COLO829 (cell line): ENCODE data around the gene A4GNT.
A peak's percentile ranks its signal among the peaks of the same experiment; 100 is the strongest.

Experiments
- DNase-seq: peaks from one replicate; pipeline ENCODE4 v3.0.0; 2012; ENCODE audit warnings: low spot score

A4GNT gene

DNA sequence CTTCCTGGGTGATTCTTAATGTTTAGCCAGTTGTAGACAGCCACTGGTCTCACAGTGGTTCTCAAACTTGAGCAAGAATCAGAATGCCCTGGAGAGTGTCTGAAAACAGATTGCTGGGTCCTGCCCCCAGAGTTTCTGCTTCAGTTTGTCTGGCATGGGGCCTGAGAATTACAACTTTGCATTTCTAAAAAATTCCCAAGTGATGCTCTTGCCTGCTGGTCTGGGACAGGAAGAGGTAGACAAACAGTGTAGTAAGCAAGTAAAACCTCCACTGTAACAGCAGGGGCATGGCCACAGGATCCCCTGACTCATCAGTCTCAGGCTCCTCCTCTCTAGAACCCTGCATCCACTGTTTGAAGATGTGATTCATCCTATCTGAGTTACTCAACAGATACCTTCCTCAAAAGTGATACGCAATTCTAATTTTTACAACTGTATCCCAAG, 53.3 kb downstream of the A4GNT start:
- peak; percentile 52 for DNase-seq

DNA sequence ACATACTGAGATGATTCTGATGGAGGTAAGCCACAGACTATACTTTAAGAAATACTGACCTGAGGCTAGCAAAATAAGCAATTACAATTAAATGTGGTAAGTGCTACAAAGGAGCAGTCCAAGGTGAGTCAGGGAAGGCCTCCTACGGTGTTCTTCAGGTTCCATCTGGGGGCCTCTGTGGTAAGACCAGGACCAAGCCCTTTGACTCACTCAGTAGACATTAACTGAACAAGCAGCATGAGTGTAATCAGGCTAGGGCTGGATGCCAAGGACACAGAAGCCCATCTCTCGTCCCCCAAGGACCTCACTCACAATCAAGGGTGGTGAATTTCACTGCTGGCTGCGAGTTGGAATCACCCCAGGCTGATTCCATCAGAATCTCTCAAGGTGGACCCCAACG, 54.1 kb downstream of the A4GNT start:
- DNase-seq: no peak
